SJCRH30 (cell line): ENCODE results near the gene TMEM123. TPM values are rescaled to one million over a fixed set of nuclear protein-coding genes. Genes with fewer than 3 reads are reported as not detected.
A peak's percentile ranks its signal among the peaks of the same experiment; 100 is the strongest.

Experiments
- DNase-seq, 2 experiments: peaks; one replicate each; pipeline ENCODE4 v3.0.0-alpha.2; 2015 to 2020
- H3K27ac ChIP-seq: fragments of 250-450 bp; sonication (Bioruptor Pico); 2 replicates; pipeline ENCODE4 v1.5.1; 2020; ENCODE audit warnings: mild to moderate bottlenecking, moderate library complexity
- H3K27me3 ChIP-seq: fragments of 250-450 bp; sonication (Bioruptor Pico); 2 replicates; pipeline ENCODE4 v1.5.1; 2020; ENCODE audit warnings: mild to moderate bottlenecking, moderate library complexity
- H3K36me3 ChIP-seq: fragments of 250-450 bp; sonication (Bioruptor Pico); 2 replicates; pipeline ENCODE4 v1.5.1; 2020; ENCODE audit warnings: mild to moderate bottlenecking, moderate library complexity
- H3K4me1 ChIP-seq: fragments of 250-450 bp; sonication (Bioruptor Pico); 2 replicates; pipeline ENCODE4 v1.5.1; 2020; ENCODE audit warnings: mild to moderate bottlenecking, moderate library complexity
- H3K4me3 ChIP-seq: fragments of 250-450 bp; sonication (Bioruptor Pico); 2 replicates; pipeline ENCODE4 v1.5.1; 2020; ENCODE audit warnings: mild to moderate bottlenecking, moderate library complexity
- H3K9me3 ChIP-seq: fragments of 250-450 bp; sonication (Bioruptor Pico); replicated peaks from 2 replicates; pipeline ENCODE4 v1.5.1; 2020; ENCODE audit warnings: mild to moderate bottlenecking, moderate library complexity
- total RNA-seq: library from RNA; depleted of rRNA; stranded (reverse); fragments of >200 nt; shearing (Covaris generic); gene quantifications from 2 replicates; pipeline ENCODE4 v1.2.3, GENCODE V29; 2014

Gene TMEM123
- total RNA-seq, 1 experiment from 2014 or later = 188 TPM

DNA sequence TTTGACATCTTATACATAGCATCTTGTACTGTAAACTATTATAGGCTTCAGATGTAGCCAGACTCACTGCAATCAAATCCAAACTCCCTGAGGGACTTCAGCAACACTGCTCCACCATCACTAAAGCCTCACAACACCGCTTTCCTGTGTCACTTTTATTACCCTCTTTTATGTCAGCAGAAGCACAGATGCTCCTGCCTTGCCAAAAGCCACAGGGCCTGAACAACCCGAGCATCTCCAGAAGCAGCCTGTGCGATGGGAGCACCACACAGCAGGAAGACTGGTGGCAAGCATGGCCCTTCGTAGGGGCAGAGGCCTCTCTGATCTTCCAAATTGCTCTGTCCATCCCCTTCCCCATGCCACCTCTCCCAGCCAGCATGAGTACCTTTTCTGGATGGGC lies 22.9 kb downstream of the TMEM123 start:
- no peaks in the 10 kb centered on the region for H3K27me3 ChIP-seq
- peaks cover 7% of the 10 kb centered on the region; the same call in 1 of the 2 replicates for H3K36me3 ChIP-seq
- no peak for DNase-seq
- H3K4me3 ChIP-seq = no peak overlapping the region
- H3K4me1 ChIP-seq = peaks cover 21% of the 10 kb centered on the region
- H3K27ac ChIP-seq = no peak overlapping the region
- H3K9me3 ChIP-seq = no peaks in the 10 kb centered on the region

DNA sequence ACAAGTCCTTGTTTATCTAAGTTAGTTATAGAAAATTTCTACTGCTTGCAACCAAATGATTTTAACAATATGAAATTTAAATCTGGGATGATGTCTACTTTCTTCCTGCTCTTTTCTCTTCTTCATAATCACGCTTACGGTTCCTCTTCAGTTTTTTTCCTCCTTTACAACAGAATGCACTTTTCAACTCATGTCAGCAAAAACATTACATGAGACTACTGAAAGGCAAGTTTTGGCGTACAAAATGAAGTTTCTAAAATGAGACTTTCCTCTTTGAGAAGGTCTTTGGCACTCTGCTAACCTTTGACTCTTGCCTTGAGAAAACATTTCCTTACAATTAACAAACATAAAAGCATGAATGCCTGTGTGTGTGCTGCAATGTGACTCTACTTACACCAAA lies 23.3 kb downstream of the TMEM123 start:
- no peak for DNase-seq

DNA sequence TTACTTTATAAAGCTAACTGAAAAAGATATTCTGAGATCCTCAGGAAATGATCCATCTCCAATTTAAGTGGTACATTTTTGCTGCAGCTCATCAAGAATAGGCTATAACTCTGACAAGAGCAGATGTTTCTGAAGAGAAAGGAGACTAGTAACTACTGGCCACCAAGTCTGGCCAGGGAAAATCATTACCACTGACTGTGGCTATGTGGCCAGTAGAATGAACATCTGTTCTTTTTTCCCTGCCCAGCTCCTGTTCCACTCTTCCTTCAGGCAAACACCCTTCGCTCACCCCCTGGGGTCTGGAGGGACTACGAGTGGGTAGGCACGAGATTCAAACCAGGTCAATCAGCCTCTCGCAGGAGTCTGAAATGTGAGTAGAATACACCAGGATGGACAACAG lies 23.9 kb downstream of the TMEM123 start:
- H3K36me3 ChIP-seq = no peaks in the 10 kb centered on the region
- H3K4me3 ChIP-seq = no peak overlapping the region
- DNase-seq = peak in 1 of 2 experiments; percentile 49
- H3K27me3 ChIP-seq = no peaks in the 10 kb centered on the region
- H3K4me1 ChIP-seq = peaks cover 26% of the 10 kb centered on the region
- H3K27ac ChIP-seq = no peak overlapping the region
- no peaks in the 10 kb centered on the region for H3K9me3 ChIP-seq

More for the DNA sequence above, 23.3 kb downstream of the TMEM123 start:
- Histone ChIP-seq H3K4me3 (no peak overlapping the region), H3K36me3 (peaks cover 2% of the 10 kb centered on the region; the same call in 1 of the 2 replicates), H3K27ac (no peak overlapping the region), H3K27me3 (no peaks in the 10 kb centered on the region), H3K4me1 (peaks cover 21% of the 10 kb centered on the region), H3K9me3 (no peaks in the 10 kb centered on the region)

- Histone ChIP-seq H3K27ac (no peak overlapping the region), H3K4me3 (no peak overlapping the region), H3K27me3 (no peaks in the 10 kb centered on the region), H3K36me3 (no peaks in the 10 kb centered on the region), H3K9me3 (no peaks in the 10 kb centered on the region), H3K4me1 (peaks cover 40% of the 10 kb centered on the region)
- no peak for DNase-seq
Observed at GRCh38 chr11:102427068-102427467, 25.5 kb downstream of the TMEM123 start.

DNA sequence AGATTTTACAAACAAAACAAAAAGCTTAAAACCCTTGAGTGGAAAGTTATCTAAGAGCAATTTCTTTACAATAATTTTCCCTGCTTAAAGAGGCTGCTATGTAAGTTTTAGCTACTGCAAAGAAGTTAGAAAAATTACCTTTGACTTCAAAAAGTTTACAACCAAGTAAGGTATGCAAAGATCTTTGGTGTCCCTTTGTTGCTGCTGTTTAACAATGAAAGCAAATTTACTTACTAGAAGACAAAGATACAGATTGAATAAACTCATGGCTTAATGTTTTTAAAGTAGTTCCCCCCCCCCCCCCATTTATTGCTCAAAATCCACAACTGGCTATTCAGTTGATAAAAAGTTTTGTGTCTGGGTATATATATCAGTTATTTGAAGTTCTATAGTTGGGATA lies 26.0 kb downstream of the TMEM123 start:
- Histone ChIP-seq H3K36me3 (no peaks in the 10 kb centered on the region), H3K27ac (no peak overlapping the region), H3K9me3 (no peaks in the 10 kb centered on the region), H3K4me3 (no peak overlapping the region), H3K27me3 (no peaks in the 10 kb centered on the region), H3K4me1 (peaks cover 45% of the 10 kb centered on the region)
- no peak for DNase-seq

- Histone ChIP-seq H3K9me3 (no peaks in the 10 kb centered on the region), H3K4me1 (peaks cover 46% of the 10 kb centered on the region), H3K4me3 (no peak overlapping the region), H3K36me3 (no peaks in the 10 kb centered on the region), H3K27ac (no peak overlapping the region), H3K27me3 (no peaks in the 10 kb centered on the region)
- no peak for DNase-seq
Observed at GRCh38 chr11:102426000-102426399, 26.6 kb downstream of the TMEM123 start.

DNA sequence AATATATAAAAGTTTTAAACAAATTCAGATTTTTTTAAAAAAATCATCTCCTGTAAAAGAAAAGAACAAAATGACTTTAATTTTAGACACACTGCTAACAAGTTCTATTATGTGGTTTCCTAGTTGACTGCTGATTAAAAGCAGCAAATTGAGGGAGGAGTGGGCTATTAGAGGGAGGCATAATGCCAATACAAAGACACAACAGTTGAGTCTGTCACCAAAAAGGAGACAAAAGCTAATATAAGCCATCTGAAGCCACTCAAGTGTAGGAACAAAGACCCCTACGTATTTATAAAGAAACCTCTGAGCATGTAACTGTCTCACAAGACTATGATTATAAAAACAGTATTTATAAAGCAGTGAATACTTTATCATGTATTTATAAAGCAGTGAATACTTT lies 28.6 kb downstream of the TMEM123 start:
- DNase-seq = no peak
- no peaks in the 10 kb centered on the region for H3K27me3 ChIP-seq
- peaks cover 44% of the 10 kb centered on the region for H3K4me1 ChIP-seq
- no peaks in the 10 kb centered on the region for H3K36me3 ChIP-seq
- H3K27ac ChIP-seq = no peak overlapping the region
- no peaks in the 10 kb centered on the region for H3K9me3 ChIP-seq
- no peak overlapping the region for H3K4me3 ChIP-seq

GRCh38 chr11:102422817-102423712 lies 29.5 kb downstream of the TMEM123 start:
- H3K4me1 ChIP-seq = peaks cover 41% of the 10 kb centered on the region
- no peaks in the 10 kb centered on the region for H3K9me3 ChIP-seq
- no peaks in the 10 kb centered on the region for H3K27me3 ChIP-seq
- no peak overlapping the region for H3K4me3 ChIP-seq
- no peak overlapping the region for H3K27ac ChIP-seq
- DNase-seq = peak; percentile 9 to 50
- 0 out of 2 replicates have a peak, but pooled peaks cover 6% of the 10 kb centered on the region for H3K36me3 ChIP-seq

DNA sequence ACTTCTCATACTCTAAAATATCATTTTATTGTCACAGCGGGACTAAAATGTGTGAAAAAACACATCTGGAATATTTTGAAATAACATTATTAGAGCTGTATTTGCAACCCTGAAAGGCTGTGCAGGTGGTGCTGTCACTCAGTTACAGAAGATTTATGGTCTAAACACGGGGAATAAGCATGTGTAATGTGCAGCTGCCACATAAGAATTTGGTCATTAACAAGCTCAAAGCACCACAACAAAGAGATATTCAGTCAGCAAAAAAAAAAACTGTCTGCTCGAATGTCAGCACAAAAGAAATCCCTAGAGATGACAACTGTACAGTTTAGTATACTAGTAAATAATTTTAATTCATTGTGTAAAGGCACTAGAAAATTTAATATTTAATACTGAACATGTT lies 31.3 kb downstream of the TMEM123 start:
- Histone ChIP-seq H3K9me3 (no peaks in the 10 kb centered on the region), H3K4me1 (peaks cover 41% of the 10 kb centered on the region), H3K27me3 (no peaks in the 10 kb centered on the region), H3K4me3 (no peak overlapping the region), H3K36me3 (0 out of 2 replicates have a peak, but pooled peaks cover 7% of the 10 kb centered on the region), H3K27ac (peak overlapping the region; percentile 96)
- DNase-seq = peak; percentile 83 to 93

- Histone ChIP-seq H3K27me3 (no peaks in the 10 kb centered on the region), H3K4me3 (no peak overlapping the region), H3K4me1 (peaks cover 41% of the 10 kb centered on the region), H3K36me3 (0 out of 2 replicates have a peak, but pooled peaks cover 7% of the 10 kb centered on the region), H3K9me3 (no peaks in the 10 kb centered on the region), H3K27ac (peak overlapping the region; percentile 96)
- no peak for DNase-seq
Observed at GRCh38 chr11:102420547-102420946, 32.0 kb downstream of the TMEM123 start.

DNA sequence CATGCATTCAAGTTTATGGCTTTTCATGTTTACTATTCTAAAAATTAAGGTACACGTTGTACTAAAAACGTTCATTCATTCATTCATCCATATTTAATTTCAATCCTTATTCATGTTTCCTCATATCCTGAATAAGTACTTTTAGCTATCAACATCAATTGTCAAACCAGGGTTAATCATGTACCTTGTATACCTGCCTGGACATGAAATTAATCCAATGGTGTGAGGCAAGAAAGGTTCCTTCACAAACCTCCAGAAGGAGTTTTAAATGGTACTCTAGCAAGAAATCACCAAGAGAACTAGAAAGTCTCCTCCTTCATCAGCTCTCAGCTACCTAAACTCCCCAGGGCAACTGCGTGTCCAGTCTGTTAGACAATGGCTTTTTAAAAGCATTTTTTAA lies 33.4 kb downstream of the TMEM123 start:
- Histone ChIP-seq H3K36me3 (0 out of 2 replicates have a peak, but pooled peaks cover 7% of the 10 kb centered on the region), H3K9me3 (no peaks in the 10 kb centered on the region), H3K4me1 (peaks cover 41% of the 10 kb centered on the region), H3K4me3 (no peak overlapping the region), H3K27ac (no peak overlapping the region), H3K27me3 (no peaks in the 10 kb centered on the region)
- DNase-seq = no peak

GRCh38 chr11:102416976-102417375 lies 35.6 kb downstream of the TMEM123 start:
- no peak overlapping the region for H3K27ac ChIP-seq
- H3K27me3 ChIP-seq = no peaks in the 10 kb centered on the region
- H3K36me3 ChIP-seq = 0 out of 2 replicates have a peak, but pooled peaks cover 7% of the 10 kb centered on the region
- DNase-seq = no peak
- peaks cover 22% of the 10 kb centered on the region for H3K4me1 ChIP-seq
- no peak overlapping the region for H3K4me3 ChIP-seq
- H3K9me3 ChIP-seq = no peaks in the 10 kb centered on the region

- DNase-seq = no peak
- Histone ChIP-seq H3K27me3 (no peaks in the 10 kb centered on the region), H3K4me1 (peaks cover 9% of the 10 kb centered on the region; the same call in 1 of the 2 replicates), H3K36me3 (0 out of 2 replicates have a peak, but pooled peaks cover 7% of the 10 kb centered on the region), H3K27ac (no peak overlapping the region), H3K4me3 (no peak overlapping the region), H3K9me3 (no peaks in the 10 kb centered on the region)
Observed at GRCh38 chr11:102415304-102415916, 37.2 kb downstream of the TMEM123 start.

DNA sequence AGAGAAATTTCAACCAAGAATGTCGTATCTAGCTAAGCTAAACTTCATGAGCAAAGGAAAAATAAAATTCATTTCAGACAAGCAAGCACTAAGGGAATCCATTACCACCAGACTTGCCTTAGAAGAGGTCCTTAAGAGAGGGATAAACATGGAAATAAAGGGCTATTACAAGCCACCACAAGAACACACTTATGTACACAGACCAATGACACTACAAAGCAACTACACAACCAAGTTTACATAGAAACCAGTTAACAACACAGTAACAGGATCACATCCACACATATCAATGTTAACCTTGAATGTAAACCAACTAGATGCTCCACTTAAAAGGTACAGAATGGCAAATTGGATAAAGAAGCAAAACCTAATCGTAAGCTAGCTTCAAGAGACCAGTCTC lies 38.0 kb downstream of the TMEM123 start:
- Histone ChIP-seq H3K9me3 (no peaks in the 10 kb centered on the region), H3K27me3 (no peaks in the 10 kb centered on the region), H3K4me3 (no peak overlapping the region), H3K4me1 (peaks cover under 1% of the 10 kb centered on the region; the same call in 1 of the 2 replicates), H3K27ac (no peak overlapping the region), H3K36me3 (0 out of 2 replicates have a peak, but pooled peaks cover 7% of the 10 kb centered on the region)
- no peak for DNase-seq

- Histone ChIP-seq H3K4me1 (no peaks in the 10 kb centered on the region), H3K27me3 (no peaks in the 10 kb centered on the region), H3K9me3 (no peaks in the 10 kb centered on the region), H3K36me3 (peaks cover 8% of the 10 kb centered on the region; the same call in 1 of the 2 replicates), H3K27ac (no peak overlapping the region), H3K4me3 (no peak overlapping the region)
- DNase-seq = no peak
Observed at GRCh38 chr11:102413497-102413896, 39.1 kb downstream of the TMEM123 start.
